Measurements from ENCODE around the gene KNCN. TPM values are rescaled to one million over a fixed set of nuclear protein-coding genes. Genes with fewer than 3 reads are reported as not detected.

Gene KNCN
- polyA plus RNA-seq, 1 donor = 0.10 TPM

- no peak for DNase-seq (ENCODE audit: low read depth)
Measured at GRCh38 chr1:46525253-46525983, 26.0 kb downstream of the KNCN start.

- no peak for DNase-seq (ENCODE audit: low read depth)
Measured at GRCh38 chr1:46524843-46525242, 26.6 kb downstream of the KNCN start.

GRCh38 chr1:46523496-46524353 is 27.7 kb downstream of the KNCN start:
- no peak for DNase-seq (ENCODE audit: low read depth)

GRCh38 chr1:46522969-46523320 is 28.5 kb downstream of the KNCN start:
- DNase-seq (ENCODE audit: low read depth) = no peak

- DNase-seq (ENCODE audit: low read depth) = no peak
Measured at GRCh38 chr1:46522184-46522968, 29.1 kb downstream of the KNCN start.

DNA sequence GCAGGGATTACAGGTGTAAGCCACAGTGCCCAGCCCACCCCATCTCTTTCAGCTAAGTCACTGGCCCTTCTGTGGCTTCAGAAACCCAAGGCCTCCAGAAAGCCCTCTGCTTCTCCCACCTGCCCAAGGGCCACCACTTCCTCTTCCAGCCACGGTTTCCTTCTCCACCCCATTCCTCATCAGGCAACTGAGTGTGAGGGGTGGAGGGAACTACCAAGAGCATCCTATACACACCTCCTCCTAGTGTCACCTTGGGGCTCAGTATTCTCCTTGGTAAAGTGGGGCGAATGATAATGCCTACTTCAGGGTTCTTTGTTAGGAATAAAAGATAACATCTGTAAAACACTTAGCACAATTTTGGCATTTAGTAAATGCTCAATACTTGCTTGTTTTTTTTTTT is 30.0 kb downstream of the KNCN start:
- no peak for DNase-seq (ENCODE audit: low read depth)

DNA sequence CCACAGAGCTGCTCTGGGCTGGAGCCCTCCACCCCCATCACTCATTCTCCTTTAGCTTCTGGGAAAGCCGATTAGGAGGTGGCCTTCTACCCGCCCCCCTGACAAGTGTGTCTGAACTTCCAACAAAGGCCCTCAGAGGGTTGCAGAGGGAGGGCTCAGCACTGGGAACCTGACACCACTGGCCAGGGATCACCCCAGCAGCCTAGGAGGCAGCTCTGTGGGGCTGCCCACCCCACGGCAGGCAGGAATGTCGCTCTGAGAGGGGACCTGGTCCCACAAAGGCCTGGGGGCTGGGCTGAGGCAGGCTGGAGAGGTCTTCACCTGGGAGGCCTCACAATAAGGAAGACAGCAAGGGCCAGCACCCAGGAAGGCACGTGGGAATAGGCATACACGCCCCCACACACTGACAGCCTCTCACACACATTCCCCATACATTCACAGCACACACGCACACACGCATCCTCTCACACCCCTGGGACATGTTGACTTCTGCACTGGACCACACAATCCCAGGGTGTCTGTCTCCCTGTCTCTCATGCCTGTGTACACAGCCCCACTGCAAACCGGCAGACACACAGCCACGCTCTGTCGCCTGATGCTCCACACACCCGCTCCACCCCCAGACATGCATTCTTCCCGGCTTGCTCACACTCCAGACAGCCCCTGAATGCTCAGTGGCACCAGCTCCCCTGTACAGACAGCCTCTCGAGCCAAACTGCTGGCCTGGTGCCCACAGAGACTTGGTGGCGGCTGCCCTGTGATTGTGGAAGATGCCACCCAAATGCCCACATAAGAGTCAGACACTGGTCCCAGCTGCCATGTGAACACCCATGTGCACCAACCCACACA is 31.2 kb downstream of the KNCN start:
- DNase-seq (ENCODE audit: low read depth) = no peak

DNA sequence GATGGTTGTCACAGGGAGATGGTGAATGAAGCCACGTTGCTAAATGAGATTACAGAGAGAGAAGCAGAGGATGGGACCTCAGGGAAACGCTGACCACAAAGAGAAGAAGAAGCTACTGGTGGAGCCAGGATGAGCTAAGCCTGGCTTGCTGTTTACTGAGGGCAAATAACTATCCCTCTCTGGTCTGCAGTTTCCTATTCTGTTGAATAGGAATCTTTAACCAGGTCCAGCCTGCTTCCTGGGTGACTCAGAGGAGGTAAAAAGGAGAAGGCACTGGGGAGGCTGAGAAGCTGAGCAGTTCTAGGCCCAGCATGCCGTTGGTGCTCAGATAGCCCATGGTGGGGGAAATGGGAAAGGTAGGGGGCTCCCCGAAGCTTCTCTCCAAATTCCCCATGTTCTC is 32.2 kb downstream of the KNCN start:
- DNase-seq (ENCODE audit: low read depth) = no peak

DNA sequence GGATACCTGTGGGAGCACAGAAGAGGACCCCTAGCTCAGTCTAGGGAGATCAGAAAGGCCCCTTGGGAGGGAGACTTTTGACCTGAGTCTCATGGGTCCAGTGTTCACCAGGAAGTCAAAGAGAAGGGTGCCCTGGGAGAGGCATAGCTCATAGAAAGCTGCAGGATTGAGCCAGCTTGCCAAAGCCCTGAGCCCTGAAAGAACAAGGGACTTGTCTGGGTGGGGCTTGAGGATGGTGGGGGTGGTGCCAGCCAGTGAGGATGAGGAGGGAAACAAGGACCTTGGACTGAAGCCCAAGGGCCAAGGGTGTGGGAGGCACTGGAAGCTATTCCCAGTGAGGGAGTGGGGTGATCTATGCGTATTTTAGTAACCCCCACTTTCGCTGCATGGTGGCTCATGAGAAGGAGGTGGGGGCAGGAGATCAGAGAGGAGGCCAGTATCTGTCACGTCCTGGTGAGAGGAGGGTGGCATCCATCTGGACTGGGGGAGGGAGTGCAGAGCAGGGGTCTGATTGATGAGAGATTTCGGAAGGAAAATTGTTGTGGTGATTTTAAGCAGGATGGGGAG is 33.4 kb downstream of the KNCN start:
- no peak for DNase-seq (ENCODE audit: low read depth)

- no peak for DNase-seq (ENCODE audit: low read depth)
Measured at GRCh38 chr1:46517010-46517600, 34.3 kb downstream of the KNCN start.

- DNase-seq (ENCODE audit: low read depth) = no peak
Measured at GRCh38 chr1:46516200-46516950, 35.1 kb downstream of the KNCN start.

- no peak for DNase-seq (ENCODE audit: low read depth)
Measured at GRCh38 chr1:46515576-46515975, 35.9 kb downstream of the KNCN start.

DNA sequence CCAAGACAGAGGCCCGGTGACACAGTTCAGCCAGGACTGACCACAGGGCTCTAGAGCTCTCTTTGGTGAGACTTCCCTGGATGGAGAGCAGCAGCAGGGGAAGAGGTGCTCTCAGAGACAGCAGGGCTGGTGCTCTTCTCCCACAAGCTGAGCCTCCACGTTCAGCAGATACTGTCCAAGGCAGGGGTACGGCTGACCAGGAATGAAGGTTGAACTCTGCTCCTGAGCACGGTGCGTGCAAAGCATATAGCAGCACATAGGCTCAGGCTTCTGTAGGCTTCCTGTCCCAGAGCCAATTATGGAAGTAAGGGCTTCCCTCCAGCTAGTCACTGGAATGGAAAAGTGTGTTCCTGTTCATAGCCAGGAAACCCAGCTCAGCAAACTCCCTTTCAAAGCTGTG is 37.9 kb downstream of the KNCN start:
- no peak for DNase-seq (ENCODE audit: low read depth)

DNA sequence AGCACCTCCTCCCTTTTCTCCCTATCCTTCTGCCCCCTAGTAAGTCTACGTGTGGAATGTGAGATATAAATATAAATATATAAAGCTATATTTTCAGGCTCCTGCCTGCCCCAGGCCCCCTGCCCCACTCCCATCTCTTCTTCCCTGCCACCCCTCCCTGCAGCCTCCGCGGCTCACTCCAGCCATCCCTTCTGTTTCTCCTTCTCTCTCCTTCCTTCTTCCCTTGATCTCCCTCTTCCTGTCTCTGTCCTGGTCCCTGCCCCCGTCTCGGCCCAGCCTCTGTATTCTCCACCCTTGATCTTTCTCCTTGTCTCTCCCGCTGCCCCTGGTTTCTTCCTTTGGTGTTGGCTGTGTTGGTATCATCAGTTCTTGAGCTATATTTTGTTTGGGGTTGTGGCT is 38.7 kb downstream of the KNCN start:
- DNase-seq (ENCODE audit: low read depth) = no peak

DNA sequence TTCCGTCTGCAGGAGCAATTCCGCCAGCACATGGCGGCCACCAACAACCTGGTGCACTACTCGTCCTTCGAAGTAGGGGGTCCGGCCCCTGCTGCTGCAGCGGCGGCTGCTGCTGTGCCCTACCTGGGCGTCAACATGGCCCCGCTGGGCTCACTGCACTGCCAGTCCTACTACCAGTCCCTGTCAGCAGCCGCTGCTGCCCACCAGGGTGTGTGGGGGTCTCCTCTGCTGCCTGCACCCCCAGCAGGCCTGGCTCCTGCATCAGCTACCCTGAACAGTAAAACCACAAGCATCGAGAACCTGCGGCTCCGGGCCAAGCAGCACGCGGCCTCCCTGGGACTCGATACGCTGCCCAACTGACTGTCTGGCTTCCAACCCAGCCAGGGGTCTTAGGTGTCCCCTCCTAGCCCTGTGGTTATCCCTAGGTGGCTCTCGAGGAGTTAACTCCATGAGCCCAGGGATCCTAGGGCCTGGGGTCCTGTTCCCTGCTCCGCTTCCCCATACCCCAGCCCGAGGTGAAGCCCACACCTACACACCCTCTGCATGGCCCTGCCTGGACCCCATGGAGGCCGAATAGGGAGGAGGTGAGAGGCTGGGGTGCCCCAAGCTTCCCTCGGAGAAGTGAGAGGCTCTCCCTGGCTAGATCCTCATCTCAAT is 39.2 kb downstream of the KNCN start:
- DNase-seq (ENCODE audit: low read depth) = no peak

DNA sequence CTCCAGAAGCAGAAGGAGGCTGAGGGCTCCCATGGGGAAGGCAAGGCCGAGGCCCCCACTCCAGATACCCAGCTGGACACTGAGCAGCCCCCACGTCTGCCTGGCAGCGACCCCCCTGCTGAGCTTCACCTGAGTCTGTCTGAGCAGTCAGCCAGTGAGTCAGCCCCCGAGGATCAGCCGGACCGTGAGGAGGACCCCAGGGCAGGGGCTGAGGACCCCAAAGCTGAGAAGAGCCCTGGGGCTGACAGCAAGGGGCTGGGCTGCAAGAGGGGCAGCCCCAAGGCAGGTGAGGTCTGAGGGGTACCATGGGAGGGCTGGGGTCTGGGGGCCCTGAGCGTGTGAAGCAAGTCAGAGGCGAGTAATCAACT is 40.5 kb downstream of the KNCN start:
- no peak for DNase-seq (ENCODE audit: low read depth)

DNA sequence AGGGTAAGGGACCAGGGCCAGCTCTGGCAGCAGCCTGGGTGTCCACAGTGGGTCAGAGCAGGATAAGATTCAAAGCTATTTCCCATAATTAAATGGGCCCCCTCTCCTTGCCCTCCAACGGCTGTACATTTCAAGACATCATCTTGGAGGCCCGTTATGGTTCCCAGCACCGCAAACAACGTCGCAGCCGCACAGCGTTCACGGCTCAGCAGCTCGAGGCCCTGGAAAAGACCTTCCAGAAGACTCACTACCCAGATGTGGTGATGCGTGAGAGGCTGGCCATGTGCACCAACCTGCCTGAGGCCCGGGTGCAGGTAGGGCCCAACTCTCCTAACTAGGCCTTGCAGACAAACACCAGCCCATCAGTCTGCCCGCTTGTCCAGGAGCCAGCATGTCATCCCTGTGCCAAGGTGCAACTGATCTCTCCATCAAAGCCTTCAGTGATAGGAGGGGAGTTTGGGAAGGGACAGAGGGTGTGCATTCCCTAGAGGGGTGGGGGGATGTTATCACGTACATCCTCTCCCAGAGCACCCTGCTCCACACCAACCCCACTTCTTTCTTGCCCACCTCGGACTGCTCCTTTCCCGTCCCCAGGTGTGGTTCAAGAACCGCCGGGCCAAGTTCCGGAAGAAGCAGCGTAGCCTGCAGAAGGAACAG is 41.0 kb downstream of the KNCN start:
- DNase-seq (ENCODE audit: low read depth) = no peak

DNA sequence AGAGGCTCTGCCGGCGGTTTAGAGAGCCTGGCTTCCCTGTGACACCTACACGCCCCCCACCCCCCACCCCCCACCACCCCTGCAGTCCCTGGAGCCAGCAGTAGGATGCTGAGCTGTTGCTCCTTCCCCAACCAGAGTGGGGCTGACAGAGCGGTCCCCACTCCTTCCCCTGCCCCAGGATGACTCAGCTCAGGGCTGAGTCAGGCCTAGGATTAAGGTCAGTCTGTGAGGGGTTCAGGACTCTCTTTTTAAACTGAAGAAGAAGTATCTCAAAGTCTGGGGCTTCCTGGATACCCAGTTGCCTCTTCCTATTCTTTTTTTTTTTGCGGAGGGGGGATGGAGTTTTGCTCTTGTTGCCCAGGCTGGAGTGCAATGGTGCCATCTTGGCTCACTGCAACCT is 42.7 kb downstream of the KNCN start:
- DNase-seq (ENCODE audit: low read depth) = no peak
